ENCODE measurements around the gene OR2Y1.
"Not testable (repeated sequence)": the region's sequence is repeated elsewhere in the genome, so short reads cannot be mapped to it uniquely, and the experiment has no call there.

Gene OR2Y1

DNA sequence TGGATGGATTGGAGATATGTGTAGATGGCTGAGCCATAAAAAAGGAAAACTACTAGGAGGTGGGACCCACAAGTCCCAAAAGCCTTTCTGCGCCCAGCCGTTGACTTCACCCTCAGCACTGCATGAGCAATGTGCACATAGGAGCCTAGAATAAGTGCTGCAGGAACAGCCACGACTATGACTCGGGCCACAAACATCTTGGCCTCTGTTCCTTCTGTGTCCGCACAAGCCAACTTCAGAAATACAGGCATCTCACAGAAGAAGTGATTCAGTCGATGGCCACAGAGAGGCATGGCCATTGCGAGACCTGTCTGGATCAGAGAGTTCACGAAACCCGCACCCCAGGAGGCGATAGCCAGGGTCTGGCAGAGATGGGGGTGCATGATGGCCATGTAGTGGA, 587 bp downstream of the OR2Y1 start:
- no peak for DNase-seq (ENCODE audit: low spot score)

DNA sequence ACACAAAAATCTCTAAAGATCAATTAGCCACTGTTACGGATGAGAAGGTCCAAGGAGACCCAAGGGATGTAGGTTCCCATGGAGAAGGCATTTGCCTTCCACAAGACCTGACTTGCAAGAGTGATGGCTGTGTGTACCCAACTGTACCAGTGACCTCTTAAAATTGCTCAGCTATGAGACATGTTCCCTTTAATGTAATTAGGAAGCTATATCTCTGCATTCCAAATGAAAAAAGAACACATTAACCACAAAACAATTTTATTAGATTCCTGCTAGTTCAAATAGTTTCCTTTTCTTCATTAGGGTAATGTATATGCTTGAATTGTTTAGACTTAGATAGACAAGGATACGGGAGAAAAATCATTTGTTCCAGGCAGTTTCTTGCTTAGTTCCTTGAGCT, 3.3 kb downstream of the OR2Y1 start:
- no peak for DNase-seq (ENCODE audit: low spot score)

DNA sequence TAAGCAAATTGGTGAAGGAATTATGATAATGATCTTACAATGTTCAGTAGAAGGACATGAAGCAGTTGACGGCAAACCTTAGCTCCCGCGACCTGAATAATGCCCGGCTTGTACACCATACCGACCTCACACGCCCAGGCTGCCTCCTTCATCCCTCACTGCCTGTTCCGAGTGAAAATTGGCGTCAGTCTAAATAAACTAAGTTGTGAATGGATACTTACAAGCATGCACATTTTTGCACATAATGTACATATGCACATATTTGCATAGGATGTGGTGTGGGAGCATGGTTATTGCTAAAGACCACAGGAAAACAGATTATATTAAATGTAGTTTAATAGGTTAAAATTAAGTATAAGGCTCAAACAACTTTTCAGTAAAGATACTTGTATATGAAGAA, 14.9 kb downstream of the OR2Y1 start:
- DNase-seq (ENCODE audit: low spot score) = no peak

DNA sequence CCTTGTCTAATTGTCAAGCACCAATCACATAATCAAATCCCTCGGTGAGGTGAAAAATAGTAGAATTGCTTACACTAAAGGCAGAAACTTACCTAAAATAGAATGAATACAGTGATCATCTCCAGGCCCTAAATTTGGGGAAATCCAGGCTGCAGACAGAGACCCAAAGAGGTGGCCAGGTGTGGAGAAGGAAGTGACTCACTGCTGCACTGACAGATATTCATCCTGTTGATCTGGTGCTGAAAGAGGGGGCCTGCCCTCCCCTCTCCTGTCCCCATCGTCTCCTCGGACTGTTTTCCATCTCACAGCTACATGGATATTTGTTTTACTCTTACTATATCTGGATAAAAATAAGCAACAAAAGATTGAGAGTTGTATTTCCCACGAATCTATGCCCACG, 15.9 kb downstream of the OR2Y1 start:
- DNase-seq (ENCODE audit: low spot score) = no peak

DNA sequence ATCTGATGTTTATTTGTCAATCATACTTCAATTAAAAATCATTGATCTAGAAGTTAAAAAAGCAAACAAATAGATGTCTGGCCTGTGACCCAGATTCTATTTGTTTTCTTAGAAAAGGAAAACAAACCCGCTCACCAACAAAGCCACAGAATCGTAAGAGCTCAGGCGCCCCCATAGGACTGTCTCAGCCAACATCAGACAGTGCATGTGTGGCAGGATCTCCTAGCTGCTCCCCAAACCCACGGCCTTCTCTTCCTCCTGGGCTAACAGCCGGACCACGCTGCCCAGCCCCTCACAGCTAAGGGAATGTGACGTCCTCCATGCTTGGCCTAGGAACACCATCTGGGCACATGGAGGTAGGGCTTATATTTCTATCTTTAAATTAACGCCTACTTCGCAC, 19.4 kb downstream of the OR2Y1 start:
- no peak for DNase-seq (ENCODE audit: low spot score)

DNA sequence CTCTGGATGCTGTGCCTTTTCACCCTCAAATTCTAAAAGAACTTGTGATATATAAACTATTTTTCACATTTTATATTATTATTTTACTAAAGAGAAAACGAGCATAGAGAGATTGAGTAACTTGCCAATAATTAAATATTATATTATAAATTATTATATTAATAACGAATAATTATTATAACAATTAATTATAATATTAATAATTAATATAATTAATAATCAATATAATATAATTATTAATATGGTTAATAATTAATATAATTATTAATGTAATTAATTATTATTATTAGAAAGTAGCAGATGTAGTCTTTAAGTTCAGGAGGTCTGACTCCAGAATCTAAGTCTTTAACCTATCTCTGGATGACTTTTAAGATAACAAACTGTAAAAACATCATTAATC, 20.1 kb downstream of the OR2Y1 start:
- no peak for DNase-seq (ENCODE audit: low spot score)

DNA sequence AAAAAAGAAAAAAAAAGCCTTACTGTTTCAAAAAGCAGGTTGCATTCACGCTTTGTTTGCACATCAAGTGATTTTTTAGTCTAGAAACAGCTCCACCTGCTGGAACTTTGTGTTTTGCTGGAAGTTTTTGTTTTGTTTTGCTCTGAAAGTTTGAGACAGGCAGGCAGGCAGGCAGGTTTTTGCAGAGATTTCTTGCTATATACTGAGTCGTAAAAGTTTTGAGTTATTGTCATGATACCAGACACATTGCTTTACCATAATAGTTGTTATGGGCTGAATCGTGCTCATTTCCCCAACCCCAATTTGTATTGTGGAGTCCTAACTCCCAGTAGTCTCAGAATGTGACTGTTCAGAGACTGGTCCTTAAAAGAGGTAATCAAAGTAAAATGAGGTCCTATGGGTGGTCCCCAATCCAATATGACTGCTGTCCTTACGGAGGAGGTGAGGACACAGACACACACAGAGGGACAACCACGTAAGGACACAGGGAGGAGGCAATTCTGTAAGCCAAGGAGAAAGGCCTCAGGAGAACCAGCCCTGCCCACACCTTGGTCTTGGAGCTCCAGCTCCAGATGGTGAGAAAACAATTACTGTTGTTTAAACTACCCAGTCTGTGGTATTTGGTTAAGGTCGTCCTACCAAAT, 20.9 kb downstream of the OR2Y1 start:
- DNase-seq (ENCODE audit: low spot score) = peak; percentile 30

DNA sequence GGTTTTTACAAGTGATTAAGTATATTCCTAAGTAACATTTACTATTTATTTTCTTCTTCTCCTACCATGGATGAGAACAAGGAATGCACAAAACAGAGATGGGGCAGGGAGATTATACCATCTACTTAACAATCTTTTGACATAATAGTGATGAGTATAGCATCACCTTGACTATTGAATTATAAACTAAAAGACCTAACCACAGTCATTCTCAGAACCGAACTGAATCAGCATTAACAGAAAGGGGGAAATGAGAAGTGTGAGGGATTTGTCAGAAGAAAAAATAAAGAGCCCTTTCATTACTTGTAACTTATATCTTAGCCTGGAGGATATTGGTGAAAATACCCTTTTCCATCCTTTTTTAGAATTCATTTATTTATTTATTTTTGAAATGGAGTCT, 21.9 kb downstream of the OR2Y1 start:
- no peak for DNase-seq (ENCODE audit: low spot score)

DNA sequence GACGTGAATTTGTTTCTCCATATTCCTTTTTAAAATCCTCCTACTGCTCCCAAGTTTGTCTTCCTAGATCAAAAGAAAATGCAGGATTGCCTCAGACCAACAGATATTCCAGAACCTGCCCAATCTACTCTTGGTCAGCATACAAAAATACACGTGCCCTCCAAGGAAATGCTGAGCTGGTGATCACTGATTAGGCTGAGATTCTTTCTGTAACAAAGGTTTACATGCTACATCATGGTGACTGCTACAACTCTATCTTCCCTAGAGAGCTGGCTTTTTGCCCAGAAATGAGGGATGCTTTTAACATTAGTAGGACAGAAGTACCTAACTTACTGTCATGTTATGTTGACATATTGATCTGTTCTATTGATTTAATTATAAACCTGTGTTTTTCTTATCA, 35.5 kb downstream of the OR2Y1 start:
- DNase-seq (ENCODE audit: low spot score) = no peak

DNA sequence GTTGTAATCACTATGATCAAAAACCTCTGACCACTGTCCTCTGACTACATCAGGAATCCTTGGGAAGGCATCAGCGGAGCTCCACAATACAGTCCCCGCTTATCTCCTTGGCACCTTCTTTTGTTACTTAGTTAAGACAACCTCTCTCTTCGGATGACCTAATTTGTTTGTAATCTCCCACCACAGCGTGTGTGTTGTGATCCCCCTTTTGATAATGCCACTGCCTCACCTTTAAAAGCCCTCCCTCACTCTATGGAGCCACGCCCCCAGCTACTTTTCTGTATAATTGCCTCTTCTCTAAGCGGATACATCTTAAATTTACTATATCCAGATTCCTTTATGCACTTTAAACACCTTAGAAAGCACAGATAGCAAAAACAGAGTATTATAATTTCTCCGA, 35.9 kb downstream of the OR2Y1 start:
- DNase-seq (ENCODE audit: low spot score) = no peak

DNA sequence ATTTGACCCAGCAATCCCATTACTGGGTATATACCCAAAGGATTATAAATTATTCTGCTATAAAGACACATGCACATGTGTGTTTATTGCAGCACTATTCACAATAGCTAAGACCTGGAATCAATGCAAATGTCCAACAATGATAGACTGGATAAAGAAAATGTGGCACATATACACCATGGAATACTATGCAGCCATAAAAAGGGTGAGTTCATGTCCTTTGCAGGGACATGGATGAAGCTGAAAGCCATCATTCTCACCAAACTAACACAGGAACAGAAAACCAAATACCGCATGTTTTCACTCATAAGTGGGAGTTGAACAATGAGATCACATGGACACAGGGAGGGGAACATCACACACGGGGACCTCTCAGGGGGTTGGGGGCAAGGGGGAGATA, 36.5 kb downstream of the OR2Y1 start:
- DNase-seq (ENCODE audit: low spot score) = not testable (repeated sequence)

DNA sequence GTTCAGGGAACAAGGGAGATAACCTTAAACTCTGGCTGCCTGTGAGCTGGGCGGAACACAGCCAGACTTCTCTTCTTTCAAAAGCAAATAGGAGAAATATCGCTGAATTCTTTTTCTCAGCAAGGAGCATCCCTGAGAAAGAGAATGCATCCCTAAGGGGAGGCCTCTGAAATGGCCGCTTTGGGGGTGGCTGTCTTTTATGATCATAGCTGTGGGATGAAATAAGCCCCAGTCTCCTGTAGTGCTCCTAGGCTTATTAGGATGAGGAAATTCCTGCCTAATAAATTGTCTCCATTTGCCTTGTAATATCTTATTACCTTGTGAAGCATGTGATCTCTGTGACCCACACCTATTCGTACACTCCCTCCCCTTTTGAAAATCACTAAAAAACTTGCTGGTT, 39.4 kb downstream of the OR2Y1 start:
- not testable (repeated sequence) for DNase-seq (ENCODE audit: low spot score)

DNA sequence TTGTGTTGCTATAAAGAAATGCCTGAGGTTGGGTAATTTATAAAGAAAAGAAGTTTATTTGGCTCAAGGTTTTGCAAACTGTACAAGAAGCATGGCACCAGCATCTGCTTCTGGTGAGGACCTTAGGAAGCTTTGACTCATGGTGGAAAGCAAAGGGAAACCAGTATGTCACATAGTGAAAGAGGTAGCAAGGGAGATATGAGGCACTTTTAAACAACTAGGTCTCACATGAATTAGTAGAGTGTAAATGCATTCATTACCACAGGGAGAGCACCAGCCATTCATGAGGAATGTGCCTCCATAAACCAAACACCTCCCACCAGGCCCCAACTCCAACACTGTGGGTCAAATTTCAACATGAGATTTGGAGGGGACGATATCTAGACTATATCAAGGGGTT, 40.8 kb downstream of the OR2Y1 start:
- DNase-seq (ENCODE audit: low spot score) = no peak

DNA sequence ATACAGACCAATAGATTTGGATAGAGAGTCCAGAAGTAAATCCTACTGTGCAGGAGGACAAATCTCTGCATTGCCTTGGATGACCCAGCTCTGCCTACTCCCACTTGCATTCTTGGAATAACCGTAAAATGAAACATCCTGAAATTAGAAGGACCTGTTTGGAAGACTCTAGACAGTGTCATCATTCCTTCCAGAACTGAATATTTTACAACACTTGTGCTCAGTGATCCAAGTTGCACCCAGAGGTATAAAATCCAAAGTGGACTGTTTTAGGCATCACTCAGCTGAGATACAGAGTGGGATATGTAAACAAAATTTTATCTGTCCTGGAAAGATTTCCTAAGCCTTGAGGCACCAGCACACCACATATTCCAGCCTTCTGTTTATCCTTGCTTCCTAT, 43.7 kb downstream of the OR2Y1 start:
- no peak for DNase-seq (ENCODE audit: low spot score)

DNA sequence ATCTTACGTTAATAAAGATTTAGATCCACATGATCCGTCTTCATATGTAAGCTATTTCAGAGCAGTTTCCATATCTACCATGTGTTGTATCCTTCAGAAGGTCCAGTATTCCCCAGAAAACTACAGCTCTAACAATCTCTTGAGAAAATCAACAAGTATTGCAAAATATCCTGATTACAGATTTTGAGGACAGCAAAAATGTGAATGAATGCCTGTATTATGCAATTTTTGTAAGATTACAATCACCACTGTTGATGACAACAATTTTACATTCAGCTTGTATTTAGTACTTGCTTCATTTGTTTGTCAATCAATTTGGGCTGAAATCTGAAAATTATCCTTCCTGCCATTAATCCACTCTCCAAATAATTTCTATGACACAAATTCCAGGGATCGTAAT, 47.4 kb downstream of the OR2Y1 start:
- DNase-seq (ENCODE audit: low spot score) = no peak

DNA sequence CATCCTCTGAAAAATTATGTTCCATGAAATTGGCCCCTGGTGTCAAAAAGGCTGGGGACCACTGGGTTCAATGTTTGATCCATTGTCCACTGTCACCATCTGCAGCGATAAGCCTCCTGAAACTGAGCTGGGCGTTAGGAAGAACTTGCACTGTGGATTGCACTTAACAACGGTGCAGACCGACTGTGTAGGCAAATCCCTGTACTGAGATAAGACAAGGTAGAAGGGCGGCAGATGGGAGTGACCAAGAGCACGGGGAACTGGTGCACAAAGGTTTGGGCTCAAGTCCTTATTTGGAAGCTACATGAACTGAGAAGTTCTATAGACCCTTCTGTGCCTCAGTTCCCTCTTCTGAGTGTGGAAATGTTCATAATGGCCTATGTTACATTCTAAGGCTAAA, 48.8 kb downstream of the OR2Y1 start:
- DNase-seq (ENCODE audit: low spot score) = no peak

DNA sequence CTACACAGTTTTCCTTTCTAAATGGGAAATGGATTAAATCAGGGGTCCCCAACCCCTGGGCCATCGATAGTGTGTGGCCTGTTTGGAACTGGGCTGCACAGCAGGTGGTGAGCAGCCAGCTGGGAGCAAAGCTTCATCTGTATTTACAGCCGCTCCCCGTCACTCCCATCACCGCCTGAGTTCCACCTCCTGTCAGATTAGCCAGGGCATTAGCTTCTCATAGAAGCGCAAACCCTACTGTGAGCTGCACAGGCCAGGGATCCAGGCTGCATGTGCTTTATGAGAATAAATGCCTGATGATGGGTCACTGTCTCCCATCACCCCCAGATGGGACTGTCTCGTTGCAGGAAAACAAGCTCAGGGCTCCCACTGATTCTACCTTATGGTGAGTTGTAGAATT, 49.3 kb downstream of the OR2Y1 start:
- no peak for DNase-seq (ENCODE audit: low spot score)

DNA sequence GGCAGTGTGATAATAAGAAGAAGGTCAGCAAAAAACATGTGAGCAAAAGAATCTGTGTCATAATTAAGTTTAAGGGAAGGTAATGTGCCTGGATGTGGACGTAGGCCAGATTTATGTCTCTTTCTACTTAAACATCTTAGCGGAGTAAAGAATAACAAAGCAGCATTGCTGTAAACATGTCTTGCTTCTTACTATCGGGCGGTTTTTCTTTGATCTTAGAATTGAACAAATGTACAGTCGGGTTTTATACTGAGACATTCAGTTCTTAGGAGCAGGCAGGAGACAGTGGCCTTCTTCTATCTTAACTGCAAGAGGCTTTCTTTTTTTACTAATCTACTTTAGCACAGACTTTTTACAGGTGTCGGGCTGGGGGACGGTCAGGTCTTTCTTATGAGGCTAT, 50.1 kb downstream of the OR2Y1 start:
- DNase-seq (ENCODE audit: low spot score) = no peak
